Cardiac septum (tissue), 1 donor: Measurements from ENCODE around the gene GLS. TPM values are rescaled to one million over a fixed set of nuclear protein-coding genes. Genes with fewer than 3 reads are reported as not detected.

Source experiments
- total RNA-seq: library from RNA; stranded (reverse); fragmentation: NEBNext Ultra II Directional; extraction: Animal tissue kit (Norgen Biotek cat#: 25700); gene quantifications from one replicate; pipeline ENCODE4 v1.2.1, GENCODE V29; 2021
- donor health status: DM: no; HTN: no; CAD: no.

The GLS gene
- total RNA-seq, 1 donor from 2014 or later, result 80.2 TPM

Other genes starting within 250 kb of the GLS start
- gene NAB1, start 231.7 kb upstream of the GLS start, total RNA-seq, result 35.4 TPM
- 53.2 TPM for gene STAT1, start 133.3 kb downstream of the GLS start, total RNA-seq